Endometrium (tissue), 2 donors: ENCODE measurements around the gene NXN.
A peak's percentile ranks its signal among the peaks of the same experiment; 100 is the strongest.
"Not testable (repeated sequence)": the region's sequence is repeated elsewhere in the genome, so short reads cannot be mapped to it uniquely, and the experiment has no call there.

ENCODE experiments used
- FAIRE-seq: peaks from 2 replicates; lab custom pipeline; 2012; peaks lifted over from hg19 to GRCh38; lab: Jason Lieb, UNC
- donor health status: control.
- donor health status: control.

NXN gene

DNA sequence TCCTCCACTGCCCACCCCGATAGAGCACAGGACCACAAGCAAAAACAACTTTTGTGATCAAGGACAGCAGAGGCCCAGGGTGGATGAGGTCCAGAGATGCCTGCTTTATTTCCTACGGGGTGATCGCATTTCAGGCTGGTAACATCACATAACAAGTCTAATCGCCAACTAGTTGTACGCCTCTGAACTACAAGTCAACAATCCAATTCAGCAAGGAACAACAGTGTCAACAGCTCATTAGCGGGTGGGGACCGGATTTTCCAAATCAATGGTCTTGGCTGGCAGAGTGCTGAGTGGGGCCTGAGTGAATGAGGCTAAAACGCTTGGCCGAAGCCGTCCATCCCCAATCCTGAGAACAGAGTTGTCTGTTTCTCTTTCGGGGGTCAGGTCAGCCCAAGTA lies 180.3 kb downstream of the NXN start:
- FAIRE-seq: no peak

DNA sequence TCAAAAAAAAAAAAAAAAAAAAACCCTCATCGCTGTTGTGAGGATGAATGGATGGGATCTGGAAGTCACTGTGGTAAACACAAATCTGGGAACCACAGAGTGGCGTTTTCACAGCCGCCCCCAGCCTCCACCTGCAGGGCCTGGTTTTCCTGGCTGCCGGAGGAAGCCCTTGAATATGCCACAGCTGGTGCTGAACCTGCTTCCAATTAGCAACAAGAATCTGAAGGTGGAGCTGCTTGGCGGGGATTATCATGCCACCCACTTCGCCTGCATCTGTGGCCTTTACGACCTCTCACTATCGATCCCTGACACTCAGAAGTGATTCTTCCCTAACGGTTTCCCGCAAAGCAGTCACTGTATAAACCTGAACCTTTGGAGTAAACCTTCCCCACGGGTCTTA lies 181.3 kb downstream of the NXN start:
- FAIRE-seq: no peak

- FAIRE-seq: no peak
Measured at GRCh38 chr17:797236-797840, 182.2 kb downstream of the NXN start.

DNA sequence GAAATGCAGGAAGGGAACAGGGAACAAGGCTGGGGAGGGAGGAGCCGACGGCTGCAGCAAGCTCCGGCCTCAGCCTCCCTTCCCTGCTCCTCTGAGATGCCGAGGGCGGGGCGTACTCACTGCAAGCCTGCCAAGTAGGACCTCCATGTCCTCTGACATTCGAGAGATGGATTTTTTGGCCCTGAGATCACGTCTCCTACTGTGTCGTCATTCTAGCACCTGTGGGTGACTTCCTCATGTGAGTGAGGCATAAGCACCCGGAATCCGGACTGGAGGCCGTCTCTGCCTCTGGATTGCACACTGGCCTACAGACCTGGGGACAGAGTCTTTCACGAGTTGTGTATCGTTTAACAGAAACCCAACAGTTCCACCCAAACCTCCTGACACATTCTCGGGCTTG lies 183.0 kb downstream of the NXN start:
- no peak for FAIRE-seq

DNA sequence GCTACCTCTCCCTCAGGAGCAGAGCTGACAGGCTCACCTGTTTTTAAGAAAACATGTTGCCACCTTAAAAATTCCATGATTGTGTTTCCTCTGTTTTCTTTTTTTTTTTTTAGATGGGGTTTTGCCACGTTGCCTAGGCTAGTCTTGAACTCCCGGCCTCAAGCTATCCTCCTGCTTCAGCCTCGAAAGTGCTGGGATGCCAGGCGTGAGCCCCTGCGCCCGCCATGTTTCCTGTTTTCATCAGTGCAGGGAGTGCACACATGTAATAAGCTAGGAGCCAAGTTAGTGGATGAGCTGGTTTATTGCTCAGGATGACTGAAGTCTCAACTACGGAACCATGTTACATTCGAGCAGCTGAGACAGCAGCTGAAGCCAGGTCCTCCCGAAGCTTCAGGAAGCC lies 183.9 kb downstream of the NXN start:
- no peak for FAIRE-seq

DNA sequence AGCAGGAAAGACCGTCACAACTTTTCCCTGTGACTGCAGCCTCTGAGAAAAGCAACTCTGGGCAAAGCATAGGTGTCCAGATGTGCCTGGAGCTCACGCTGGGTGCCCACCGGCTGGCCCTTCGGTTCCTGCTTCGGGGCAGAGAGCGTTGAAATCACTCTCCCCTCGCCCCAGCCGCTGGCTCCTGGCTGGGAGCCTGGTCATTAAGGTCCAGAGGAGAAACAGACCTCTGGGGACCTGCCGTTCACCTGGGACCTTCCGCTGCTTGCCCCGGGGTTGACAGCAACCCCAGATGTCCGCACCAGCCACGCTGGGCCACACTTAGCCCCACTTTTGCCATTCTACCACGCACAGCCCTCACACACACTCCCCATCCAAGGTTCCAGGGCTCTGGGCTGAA lies 184.3 kb downstream of the NXN start:
- no peak for FAIRE-seq

- peak; percentile 91 for FAIRE-seq
Measured at GRCh38 chr17:794876-795275, 184.7 kb downstream of the NXN start.

DNA sequence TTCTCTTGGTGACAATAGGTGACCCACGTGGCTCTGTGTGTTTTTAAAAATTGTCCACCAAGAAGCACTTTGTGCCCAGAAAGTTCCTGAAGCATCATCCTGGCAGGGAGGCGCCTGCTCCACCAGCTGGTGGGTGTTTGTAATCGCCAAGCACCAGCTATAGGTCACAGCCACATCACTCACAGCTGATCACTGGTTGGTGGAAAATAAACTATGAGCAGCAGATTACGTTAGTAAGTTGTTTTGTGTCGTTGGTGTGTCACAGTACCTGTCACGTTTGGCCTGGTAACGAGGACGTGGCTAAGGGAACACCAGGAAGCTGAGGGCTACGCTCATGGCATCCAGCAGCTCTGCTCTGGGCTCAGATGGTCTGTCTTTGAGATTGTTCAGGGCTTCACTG lies 187.3 kb downstream of the NXN start:
- FAIRE-seq: no peak

DNA sequence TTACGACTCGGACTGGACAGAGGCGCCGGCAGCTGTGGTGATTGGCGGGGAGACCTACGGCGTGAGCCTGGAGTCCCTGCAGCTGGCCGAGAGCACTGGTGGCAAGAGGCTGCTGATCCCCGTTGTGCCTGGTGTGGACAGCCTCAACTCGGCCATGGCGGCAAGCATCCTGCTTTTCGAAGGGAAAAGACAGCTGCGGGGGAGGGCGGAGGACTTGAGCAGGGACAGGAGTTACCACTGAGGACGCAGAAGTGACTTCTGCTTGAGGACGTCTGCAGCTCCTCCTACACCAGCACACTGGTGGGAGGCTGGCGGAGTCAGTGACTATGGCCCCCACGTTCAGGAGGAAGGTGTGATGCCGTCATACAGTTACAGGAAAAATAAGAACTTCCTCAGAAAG lies 187.7 kb downstream of the NXN start:
- FAIRE-seq: no peak

DNA sequence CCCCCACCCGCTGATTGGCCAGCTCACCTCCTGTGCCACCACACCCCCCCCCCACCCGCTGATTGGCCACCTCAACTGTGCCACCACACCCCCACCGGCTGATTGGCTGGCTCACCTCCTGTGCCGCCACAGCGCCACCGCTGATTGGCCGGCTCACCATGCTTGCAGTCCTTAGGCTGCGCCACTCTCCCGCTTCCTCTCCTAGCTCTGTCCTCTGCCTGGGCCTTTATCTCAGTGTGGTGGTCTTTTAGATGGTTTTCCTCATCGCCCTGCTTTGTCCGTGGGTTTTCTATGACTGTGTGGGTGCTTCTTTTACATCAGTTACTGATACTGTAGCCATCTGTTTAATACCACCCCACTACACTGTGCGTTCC lies 188.7 kb downstream of the NXN start:
- FAIRE-seq: not testable (repeated sequence)

- FAIRE-seq: not testable (repeated sequence)
Measured at GRCh38 chr17:789931-790873, 189.4 kb downstream of the NXN start.

GRCh38 chr17:789160-789840 lies 190.3 kb downstream of the NXN start:
- no peak for FAIRE-seq

- no peak for FAIRE-seq
Measured at GRCh38 chr17:788551-788950, 191.0 kb downstream of the NXN start.

DNA sequence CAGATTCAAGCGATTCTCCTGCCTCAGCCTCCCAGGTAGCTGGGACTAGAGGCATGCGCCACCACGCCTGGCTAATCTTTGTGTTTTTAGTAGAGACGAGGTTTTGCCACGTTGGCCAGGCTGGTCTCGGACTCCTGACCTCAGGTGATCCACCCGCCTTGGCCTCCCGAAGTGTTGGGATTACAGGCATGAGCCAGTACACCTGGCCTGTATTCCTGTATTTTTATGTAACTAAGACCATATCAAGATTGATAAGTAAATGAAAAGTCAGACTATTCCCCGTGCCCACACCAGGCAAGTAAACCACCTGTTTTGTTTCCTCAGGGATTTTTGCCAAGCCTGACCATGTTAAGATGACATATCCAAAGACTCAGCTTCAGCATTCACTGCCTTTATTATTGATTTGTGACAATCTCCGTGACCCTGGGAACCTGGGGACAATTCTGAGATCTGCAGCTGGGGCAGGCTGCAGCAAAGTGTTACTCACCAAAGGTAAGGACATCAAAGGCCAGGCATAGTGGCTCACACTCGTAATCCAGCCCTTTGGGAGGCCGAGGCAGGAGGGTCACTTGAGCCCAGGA lies 191.8 kb downstream of the NXN start:
- FAIRE-seq: no peak

- FAIRE-seq: not testable (repeated sequence)
Measured at GRCh38 chr17:785901-786300, 193.7 kb downstream of the NXN start.

DNA sequence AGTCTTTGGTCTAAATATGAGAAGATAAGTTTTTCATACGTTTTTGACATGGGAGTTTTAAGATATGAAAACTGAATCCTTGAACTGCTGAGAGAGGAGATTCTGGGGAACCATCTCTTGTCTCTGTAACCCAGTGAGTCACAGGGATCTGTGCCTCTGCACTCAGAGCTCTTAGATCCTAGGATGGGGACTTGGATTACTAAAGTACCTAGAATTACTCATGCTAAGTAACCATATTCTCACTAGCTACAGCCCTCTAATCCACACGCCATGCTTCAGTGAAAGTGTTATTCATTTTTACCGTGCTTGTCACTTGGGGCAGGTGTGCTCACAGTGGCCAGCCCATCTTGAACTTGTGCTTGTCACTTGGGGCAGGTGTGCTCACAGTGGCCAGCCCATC lies 195.4 kb downstream of the NXN start:
- FAIRE-seq: no peak

DNA sequence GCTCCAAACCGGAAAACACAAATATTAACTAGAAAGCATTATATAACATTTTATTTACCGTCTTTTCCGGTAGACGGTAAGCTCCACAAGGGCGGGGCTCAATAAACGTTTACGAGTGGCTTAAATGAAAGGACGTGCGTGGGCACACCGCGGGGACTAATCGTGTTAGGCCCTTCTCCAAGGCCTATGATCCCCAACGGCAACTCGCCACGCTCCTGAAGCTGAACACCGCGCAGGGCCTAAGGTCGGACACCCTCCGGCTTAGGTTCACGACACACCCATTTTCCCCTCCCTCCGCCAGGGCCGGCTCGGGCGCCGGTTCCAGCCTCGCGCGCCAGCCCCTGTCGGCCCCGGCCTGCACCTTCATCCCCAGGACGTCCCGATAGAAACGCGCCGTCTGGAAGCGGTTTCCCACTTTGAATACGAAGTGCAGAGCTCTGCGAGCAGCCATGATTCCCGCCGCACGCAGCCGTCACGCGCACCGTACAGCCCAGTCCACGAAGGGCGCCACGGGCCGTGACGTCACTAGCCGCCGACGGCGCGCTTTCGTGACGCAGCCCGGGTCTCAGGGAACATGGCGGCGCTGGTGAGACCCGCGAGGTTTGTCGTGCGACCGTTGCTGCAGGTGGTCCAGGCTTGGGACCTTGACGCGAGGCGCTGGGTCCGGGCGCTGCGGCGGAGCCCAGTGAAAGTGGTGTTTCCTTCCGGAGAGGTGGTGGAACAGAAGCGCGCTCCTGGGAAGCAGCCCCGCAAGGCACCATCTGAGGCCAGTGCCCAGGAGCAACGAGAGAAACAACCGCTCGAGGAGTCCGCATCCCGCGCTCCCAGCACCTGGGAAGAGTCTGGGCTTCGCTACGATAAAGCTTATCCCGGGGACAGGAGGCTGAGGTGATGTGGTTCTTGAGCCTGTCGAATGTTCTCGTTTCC lies 197.5 kb downstream of the NXN start, which contains the start of the genes GLOD4 and MRM3:
GLOD4 (minus strand) TSS at position 476 of the 927 bp plus-strand sequence; CDS start at position 451, 25 bp downstream.
MRM3 (plus strand) TSS at position 549 of the 927 bp plus-strand sequence; CDS start at position 575, 26 bp downstream.
- FAIRE-seq: no peak

DNA sequence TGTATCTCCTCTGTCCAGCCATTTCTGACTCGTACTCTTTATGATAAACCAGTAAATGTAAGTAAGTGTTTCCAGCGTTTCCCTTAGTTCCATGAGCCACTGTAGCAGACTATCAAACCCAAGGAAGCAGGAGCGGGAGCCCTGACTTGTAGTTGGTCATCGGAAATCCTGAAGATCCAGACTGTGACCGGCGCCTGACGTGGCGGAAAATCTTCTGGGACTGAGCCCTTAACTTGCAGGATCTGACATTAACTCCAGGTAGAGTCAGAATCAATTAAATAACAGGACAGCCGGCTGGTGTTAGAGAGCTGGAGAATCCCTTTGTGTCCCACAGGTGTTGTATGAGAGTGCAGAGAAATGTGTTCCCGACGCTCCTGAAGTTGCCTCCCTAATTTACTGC lies 201.5 kb downstream of the NXN start:
- no peak for FAIRE-seq

- no peak for FAIRE-seq
Measured at GRCh38 chr17:774313-774584, 205.3 kb downstream of the NXN start.

DNA sequence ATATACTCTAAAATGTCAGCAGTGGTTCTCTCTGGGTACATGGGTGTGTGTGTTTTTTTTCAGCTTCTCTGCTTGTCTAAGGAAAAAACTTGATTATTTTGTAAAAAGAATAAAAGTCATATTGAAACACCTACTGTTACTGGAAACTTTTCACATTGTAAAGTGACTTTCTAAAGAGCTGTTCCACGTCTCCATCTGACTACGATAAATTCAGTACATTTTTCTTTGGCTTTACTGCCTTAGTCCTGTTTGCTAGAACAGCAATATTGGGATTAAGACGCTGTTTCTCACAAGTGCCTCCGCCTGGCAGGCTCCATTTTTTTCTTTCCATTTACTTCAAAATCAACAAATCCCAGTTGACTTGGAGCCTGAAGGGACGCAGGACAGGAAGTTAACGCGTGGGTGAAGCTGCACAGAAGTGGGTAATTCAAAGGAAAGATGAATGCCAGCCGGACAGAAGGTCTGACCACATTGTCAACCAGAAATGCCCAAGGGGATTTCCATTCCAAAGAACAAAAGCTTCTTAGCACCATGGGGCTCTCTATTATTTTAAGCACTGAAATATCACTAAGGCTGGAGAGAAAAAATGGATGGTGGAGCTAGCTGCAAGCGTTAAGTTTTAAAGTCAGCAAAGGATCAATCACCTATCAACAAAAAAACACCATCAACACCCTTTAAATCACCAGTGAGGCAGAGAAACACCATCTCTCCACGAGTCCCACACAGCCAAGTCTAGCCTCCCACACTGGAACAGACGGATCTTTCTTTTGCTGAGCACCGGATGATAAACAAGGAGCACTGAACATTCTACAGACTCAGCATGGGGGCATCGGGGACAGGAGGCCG lies 205.9 kb downstream of the NXN start:
- no peak for FAIRE-seq

DNA sequence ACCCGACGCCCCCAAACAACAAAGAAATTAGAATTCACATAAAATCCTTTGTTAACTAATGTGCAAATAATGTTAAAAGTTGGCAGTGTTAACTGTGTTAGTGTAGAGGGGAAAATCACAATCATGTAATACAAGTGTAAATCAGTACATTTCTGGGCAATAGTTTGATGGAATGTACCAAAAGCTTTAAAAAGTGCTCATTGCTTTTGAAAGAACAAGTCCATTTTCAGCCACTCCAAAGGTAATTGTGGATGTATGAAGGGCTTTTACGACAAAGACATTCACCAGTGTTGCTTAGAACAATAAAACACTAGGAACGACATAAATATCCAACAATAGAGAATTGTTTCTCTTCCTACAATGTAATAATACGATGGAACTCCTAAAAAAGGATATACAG lies 206.6 kb downstream of the NXN start:
- FAIRE-seq: no peak
